Measurements from ENCODE around the gene DOLPP1.
"Not testable (repeated sequence)": the region's sequence is repeated elsewhere in the genome, so short reads cannot be mapped to it uniquely, and the experiment has no call there.

DNA sequence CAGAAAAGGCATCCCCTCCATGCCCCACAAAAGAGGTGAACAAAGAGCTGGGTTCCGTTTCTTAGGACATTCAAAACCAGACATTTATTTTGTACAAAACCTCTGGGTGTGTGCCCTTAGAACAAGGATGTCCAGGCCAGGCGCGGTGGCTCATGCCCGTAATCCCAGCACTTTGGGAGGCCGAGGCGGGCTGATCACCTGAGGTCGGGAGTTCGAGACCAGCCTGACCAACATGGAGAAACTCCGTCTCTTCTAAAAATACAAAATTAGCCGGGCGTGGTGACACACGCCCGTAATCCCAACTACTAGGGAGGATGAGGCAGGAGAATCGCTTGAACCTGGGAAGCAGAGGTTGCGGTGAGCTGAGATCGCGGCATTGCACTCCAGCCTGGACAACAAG, 31.6 kb downstream of the DOLPP1 start:
- TF ChIP-seq CTCF, POLR2A (IDR thresholded peaks at IDR 0.05): not testable (repeated sequence)

All from lower leg skin (tissue), 3 donors.